Fibroblast of lung (primary cell): ENCODE data around the gene CACNA1F.

Experiments
- EZH2 ChIP-seq: IDR thresholded peaks from 2 replicates; pipeline ENCODE4 v1.5.1; 2012; ENCODE audit warnings: low read length, control low read depth, mild to moderate bottlenecking; ENCODE audit errors: missing control alignments
- TF ChIP-seq, protein P1 (sequence below), 2 donors: IDR thresholded peaks in 1 of 2; conservative IDR thresholded peaks in 1 of 2; 1 replicate in 1 of 2; 2 replicates in 1 of 2; pipeline ENCODE4 v1.5.1; 2011 to 2012; ENCODE audit warnings: low read length in 2 of 2, control low read depth in 1 of 2, inconsistent platforms in 1 of 2, low read depth in 1 of 2, mild to moderate bottlenecking in 1 of 2

DNA sequence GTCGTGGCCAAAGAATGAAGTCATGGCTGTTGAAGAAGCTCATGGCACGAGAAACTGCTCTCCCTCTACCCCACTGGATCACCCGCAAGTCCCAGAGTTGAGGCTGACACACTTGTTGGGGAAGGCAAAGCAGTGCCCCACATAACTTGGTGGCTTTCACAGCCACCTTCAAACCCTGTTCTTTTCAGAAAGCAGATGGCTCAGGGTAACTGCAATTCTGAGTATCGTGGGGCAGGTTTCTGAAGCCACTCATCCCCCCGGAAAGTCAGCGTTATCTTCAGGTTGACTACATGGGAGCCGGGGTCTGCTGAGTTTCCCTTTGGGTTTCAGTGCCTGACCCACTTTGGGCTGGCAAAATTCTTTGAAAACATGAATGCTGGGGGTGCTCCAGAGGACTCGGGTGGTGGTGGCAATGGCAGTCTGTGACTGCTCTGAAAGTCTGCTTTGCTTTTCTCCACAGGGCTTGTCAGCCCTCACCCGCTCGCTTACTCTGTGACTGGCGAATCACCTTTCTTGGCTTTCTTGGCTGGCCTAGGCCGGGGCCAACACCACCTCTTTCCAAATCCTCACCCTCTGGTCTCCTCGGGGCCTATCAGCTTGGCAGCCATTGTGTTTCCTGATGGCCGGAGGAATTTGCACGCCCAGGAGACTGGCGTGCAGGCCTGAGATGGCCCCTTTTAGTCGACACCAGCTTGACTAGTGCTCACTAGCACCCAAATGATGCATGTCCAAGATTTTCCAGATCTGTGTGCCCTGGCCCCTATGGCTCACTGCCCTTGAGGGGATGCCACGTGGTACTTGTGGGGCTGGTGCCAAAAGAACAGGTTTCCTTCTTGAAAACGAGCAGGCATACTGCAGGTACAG lies 43.8 kb upstream of the CACNA1F start:
- TF ChIP-seq, protein P1, sequence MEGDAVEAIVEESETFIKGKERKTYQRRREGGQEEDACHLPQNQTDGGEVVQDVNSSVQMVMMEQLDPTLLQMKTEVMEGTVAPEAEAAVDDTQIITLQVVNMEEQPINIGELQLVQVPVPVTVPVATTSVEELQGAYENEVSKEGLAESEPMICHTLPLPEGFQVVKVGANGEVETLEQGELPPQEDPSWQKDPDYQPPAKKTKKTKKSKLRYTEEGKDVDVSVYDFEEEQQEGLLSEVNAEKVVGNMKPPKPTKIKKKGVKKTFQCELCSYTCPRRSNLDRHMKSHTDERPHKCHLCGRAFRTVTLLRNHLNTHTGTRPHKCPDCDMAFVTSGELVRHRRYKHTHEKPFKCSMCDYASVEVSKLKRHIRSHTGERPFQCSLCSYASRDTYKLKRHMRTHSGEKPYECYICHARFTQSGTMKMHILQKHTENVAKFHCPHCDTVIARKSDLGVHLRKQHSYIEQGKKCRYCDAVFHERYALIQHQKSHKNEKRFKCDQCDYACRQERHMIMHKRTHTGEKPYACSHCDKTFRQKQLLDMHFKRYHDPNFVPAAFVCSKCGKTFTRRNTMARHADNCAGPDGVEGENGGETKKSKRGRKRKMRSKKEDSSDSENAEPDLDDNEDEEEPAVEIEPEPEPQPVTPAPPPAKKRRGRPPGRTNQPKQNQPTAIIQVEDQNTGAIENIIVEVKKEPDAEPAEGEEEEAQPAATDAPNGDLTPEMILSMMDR (conservative IDR thresholded peaks at IDR 0.05 in 1 of 2, IDR thresholded peaks at IDR 0.05 in 1 of 2; ENCODE audit: low read depth in 1 of 2, low read length in 2 of 2): no peak
- no peak for TF ChIP-seq EZH2
